Fibroblast of lung (primary cell): ENCODE measurements around the gene OLFM1. TPM values are rescaled to one million over a fixed set of nuclear protein-coding genes. Genes with fewer than 3 reads are reported as not detected.

Experiments
- DNase-seq, 2 donors: peaks; one replicate each; pipeline versions ENCODE4 v3.0.0 to v3.0.0-alpha.2; 2010; ENCODE audit warnings: low read depth in 2 of 2
- H2AFZ ChIP-seq: 2 replicates; pipeline ENCODE4 v1.5.1; 2012; ENCODE audit warnings: low read length, control low read depth, inconsistent platforms
- H3K27ac ChIP-seq: 2 replicates; pipeline ENCODE4 v1.5.1; 2011; ENCODE audit warnings: low read length, control low read depth; ENCODE audit not compliant: insufficient read depth
- H3K27me3 ChIP-seq: 2 replicates; pipeline ENCODE4 v1.5.1; 2011; ENCODE audit warnings: mild to moderate bottlenecking, low read length; ENCODE audit not compliant: control insufficient read depth, insufficient read depth
- H3K36me3 ChIP-seq: 2 replicates; pipeline ENCODE4 v1.5.1; 2011; ENCODE audit warnings: low read length; ENCODE audit not compliant: control insufficient read depth, insufficient read depth
- H3K4me1 ChIP-seq: 2 replicates; pipeline ENCODE4 v1.5.1; 2011; ENCODE audit warnings: low read length; ENCODE audit not compliant: control insufficient read depth, insufficient read depth; ENCODE audit errors: extremely low read depth
- H3K4me2 ChIP-seq: 2 replicates; pipeline ENCODE4 v1.5.1; 2011; ENCODE audit warnings: low read length, control low read depth; ENCODE audit not compliant: insufficient read depth; ENCODE audit errors: extremely low read depth
- H3K4me3 ChIP-seq, 4 experiments: fragments of 200-600 bp in 1 of 4; sonication (generic) in 1 of 4; replicated peaks in 1 of 4; 2 replicates each; pipeline ENCODE4 v1.5.1; 2011 to 2016; ENCODE audit warnings: low read length in 4 of 4, low read depth in 3 of 4, mild to moderate bottlenecking in 3 of 4, control low read depth in 2 of 4, inconsistent platforms in 1 of 4, mixed read lengths in 1 of 4; ENCODE audit not compliant: insufficient read depth in 1 of 4; ENCODE audit errors: control extremely low read depth in 1 of 4
- H3K79me2 ChIP-seq: 2 replicates; pipeline ENCODE4 v1.5.1; 2012; ENCODE audit warnings: mild to moderate bottlenecking, low read length, inconsistent platforms; ENCODE audit not compliant: control insufficient read depth, insufficient read depth
- H3K9ac ChIP-seq: 2 replicates; pipeline ENCODE4 v1.5.1; 2011; ENCODE audit warnings: mild to moderate bottlenecking, low read length, control low read depth; ENCODE audit not compliant: insufficient read depth
- H3K9me3 ChIP-seq: 2 replicates; pipeline ENCODE4 v1.5.1; 2012; ENCODE audit warnings: low read depth, low read length; ENCODE audit not compliant: control insufficient read depth, insufficient read depth
- H4K20me1 ChIP-seq: 2 replicates; pipeline ENCODE4 v1.5.1; 2011; ENCODE audit warnings: low read length; ENCODE audit not compliant: control insufficient read depth, insufficient read depth; ENCODE audit errors: extremely low read depth
- EZH2 ChIP-seq: IDR thresholded peaks from 2 replicates; pipeline ENCODE4 v1.5.1; 2012; ENCODE audit warnings: low read length, control low read depth, mild to moderate bottlenecking; ENCODE audit errors: missing control alignments
- polyA plus RNA-seq, 2 donors: library from polyadenylated mRNA; depleted of rRNA in 1 of 2; stranded (reverse) in 1 of 2; unstranded in 1 of 2; fragments of >200 nt; gene quantifications; 2 replicates each; pipeline ENCODE4 v1.2.1, GENCODE V29; 2011 to 2012; ENCODE audit warnings: missing spikeins in 1 of 2
- total RNA-seq: library from RNA; depleted of rRNA; stranded (reverse); fragments of >200 nt; gene quantifications from 2 replicates; pipeline ENCODE4 v1.2.1, GENCODE V29; 2014
- TF ChIP-seq, protein P1 (sequence below), 2 donors: IDR thresholded peaks in 1 of 2; conservative IDR thresholded peaks in 1 of 2; 1 replicate in 1 of 2; 2 replicates in 1 of 2; pipeline ENCODE4 v1.5.1; 2011 to 2012; ENCODE audit warnings: low read length in 2 of 2, control low read depth in 1 of 2, inconsistent platforms in 1 of 2, low read depth in 1 of 2, mild to moderate bottlenecking in 1 of 2

The OLFM1 gene
- total and polyA plus RNA-seq, 2 donors (not counting 1 experiment from before 2014, with no cell fraction given), result 2.0 to 7.6 TPM

DNA sequence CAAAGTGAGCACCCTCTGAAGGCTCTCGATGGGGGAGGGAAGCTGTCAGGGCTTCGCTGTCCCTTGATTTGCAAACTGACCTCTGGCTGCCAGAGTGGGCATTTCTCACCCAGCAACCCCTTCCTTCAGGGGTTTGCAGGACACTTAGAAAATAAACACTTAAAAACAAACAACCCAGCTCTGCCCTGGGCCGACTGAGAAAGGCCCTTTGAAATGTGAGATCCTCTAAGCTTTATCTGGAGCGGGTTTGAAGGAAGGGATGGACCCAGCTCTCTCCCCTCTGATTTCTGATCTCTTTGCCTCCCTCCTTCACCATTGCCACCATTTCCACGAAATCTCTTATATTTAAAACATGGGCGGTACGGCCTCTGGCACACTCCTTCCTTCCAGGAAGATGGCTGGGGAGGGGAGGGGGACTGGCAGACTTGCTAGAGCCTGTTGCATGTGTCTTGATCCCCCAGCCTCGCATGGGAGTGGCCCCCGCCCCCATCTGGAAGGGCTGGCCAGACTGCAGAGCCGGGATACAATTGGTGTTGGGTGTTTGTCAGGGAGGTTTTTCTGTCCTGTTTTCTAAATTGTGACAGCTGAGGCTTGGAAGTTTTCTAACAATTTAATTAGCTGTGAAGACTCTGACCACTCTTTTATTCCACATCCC is 20.2 kb downstream of the OLFM1 start:
- Histone ChIP-seq H4K20me1 (no peaks in the 10 kb centered on the region), H2AFZ (no peak overlapping the region), H3K27ac (no peak overlapping the region), H3K27me3 (no peaks in the 10 kb centered on the region), H3K79me2 (no peaks in the 10 kb centered on the region), H3K4me2 (no peak overlapping the region), H3K36me3 (no peaks in the 10 kb centered on the region), H3K9me3 (no peaks in the 10 kb centered on the region), H3K4me3 (no peak overlapping the region), H3K9ac (no peak overlapping the region), H3K4me1 (no peaks in the 10 kb centered on the region)
- no peak for DNase-seq
- no peak for TF ChIP-seq EZH2
- TF ChIP-seq, protein P1, sequence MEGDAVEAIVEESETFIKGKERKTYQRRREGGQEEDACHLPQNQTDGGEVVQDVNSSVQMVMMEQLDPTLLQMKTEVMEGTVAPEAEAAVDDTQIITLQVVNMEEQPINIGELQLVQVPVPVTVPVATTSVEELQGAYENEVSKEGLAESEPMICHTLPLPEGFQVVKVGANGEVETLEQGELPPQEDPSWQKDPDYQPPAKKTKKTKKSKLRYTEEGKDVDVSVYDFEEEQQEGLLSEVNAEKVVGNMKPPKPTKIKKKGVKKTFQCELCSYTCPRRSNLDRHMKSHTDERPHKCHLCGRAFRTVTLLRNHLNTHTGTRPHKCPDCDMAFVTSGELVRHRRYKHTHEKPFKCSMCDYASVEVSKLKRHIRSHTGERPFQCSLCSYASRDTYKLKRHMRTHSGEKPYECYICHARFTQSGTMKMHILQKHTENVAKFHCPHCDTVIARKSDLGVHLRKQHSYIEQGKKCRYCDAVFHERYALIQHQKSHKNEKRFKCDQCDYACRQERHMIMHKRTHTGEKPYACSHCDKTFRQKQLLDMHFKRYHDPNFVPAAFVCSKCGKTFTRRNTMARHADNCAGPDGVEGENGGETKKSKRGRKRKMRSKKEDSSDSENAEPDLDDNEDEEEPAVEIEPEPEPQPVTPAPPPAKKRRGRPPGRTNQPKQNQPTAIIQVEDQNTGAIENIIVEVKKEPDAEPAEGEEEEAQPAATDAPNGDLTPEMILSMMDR (conservative IDR thresholded peaks at IDR 0.05 in 1 of 2, IDR thresholded peaks at IDR 0.05 in 1 of 2; ENCODE audit: low read depth in 1 of 2, low read length in 2 of 2), result no peak

DNA sequence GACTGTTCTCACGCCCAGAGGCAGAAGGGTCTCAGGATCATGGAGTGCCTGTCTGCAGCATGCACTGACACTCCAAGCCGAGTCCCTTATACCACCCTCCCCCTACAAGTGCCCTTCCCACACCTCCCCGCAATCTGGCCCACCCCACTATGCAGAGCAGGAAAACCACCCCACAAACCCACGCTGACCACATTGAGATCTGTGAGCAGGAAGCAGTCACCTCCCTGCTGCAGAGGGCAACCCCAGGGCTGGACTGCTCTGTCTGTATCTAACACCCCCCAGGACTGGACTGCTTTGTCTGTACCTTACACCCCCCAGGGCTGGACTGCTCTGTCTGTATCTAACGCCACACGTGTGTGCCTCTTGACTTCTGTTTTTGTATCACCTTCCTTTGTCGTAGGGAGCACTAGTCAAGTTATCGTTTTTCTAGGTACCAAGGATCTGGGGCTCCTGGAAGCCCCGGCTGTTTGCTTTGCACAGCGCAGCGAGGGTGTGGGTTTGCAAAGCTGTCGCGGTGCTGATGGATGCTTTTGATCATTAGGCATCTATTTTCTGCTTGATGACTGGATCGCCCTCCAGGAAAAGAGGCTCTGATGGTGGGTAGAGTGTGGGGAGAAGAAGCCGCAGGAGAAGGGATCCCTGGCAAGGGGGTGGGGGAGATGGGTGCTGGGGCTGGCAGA is 21.5 kb downstream of the OLFM1 start:
- H3K36me3 ChIP-seq, result no peaks in the 10 kb centered on the region
- no peak for TF ChIP-seq EZH2
- TF ChIP-seq, protein P1 (conservative IDR thresholded peaks at IDR 0.05 in 1 of 2, IDR thresholded peaks at IDR 0.05 in 1 of 2; ENCODE audit: low read depth in 1 of 2, low read length in 2 of 2), result no peak
- no peak overlapping the region for H3K27ac ChIP-seq
- no peak overlapping the region for H2AFZ ChIP-seq
- H3K4me1 ChIP-seq, result no peaks in the 10 kb centered on the region
- H3K9ac ChIP-seq, result no peak overlapping the region
- no peak overlapping the region for H3K4me3 ChIP-seq
- H3K79me2 ChIP-seq, result no peaks in the 10 kb centered on the region
- no peaks in the 10 kb centered on the region for H4K20me1 ChIP-seq
- DNase-seq, result no peak
- H3K4me2 ChIP-seq, result no peak overlapping the region
- no peaks in the 10 kb centered on the region for H3K27me3 ChIP-seq
- H3K9me3 ChIP-seq, result no peaks in the 10 kb centered on the region

DNA sequence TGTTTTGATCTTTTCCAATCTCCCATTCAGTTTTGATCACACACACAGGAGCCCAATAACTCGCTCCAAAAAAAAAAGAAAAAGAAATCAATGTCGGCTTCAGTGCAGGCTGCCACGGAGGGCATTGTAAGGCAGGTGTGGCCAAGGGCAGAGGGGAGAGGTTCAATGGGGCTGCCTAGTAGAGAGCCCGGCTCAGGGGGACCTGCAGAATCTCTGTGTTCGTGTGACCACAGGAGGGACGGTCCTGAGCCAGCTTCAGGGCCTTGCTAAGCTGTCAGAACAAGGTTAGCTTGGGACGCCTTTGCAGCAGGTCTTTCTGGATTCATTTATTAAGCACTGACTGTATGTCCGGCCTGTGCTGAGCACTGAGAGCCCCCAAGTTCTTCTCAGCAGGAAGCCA is 22.2 kb downstream of the OLFM1 start:
- TF ChIP-seq, protein P1 (conservative IDR thresholded peaks at IDR 0.05 in 1 of 2, IDR thresholded peaks at IDR 0.05 in 1 of 2; ENCODE audit: low read depth in 1 of 2, low read length in 2 of 2), result no peak
- TF ChIP-seq EZH2, result no peak
- DNase-seq, result no peak
- H3K4me3 ChIP-seq, result no peak overlapping the region
- no peaks in the 10 kb centered on the region for H3K79me2 ChIP-seq
- H3K4me2 ChIP-seq, result no peak overlapping the region
- no peak overlapping the region for H2AFZ ChIP-seq
- no peaks in the 10 kb centered on the region for H3K9me3 ChIP-seq
- no peaks in the 10 kb centered on the region for H3K4me1 ChIP-seq
- H4K20me1 ChIP-seq, result no peaks in the 10 kb centered on the region
- no peak overlapping the region for H3K9ac ChIP-seq
- no peak overlapping the region for H3K27ac ChIP-seq
- H3K36me3 ChIP-seq, result no peaks in the 10 kb centered on the region
- no peaks in the 10 kb centered on the region for H3K27me3 ChIP-seq
